Mesendoderm (in vitro differentiated cells): ENCODE results near the gene ADGRG3.

Experiments
- DNase-seq: peaks from one replicate; pipeline ENCODE4 v3.0.0; 2013
- H2AK5ac ChIP-seq: 2 replicates; pipeline ENCODE4 v1.6.1; 2013; ENCODE audit warnings: low read length, inconsistent platforms
- H2BK120ac ChIP-seq: 2 replicates; pipeline ENCODE4 v1.6.1; 2013; ENCODE audit warnings: low read depth, mild to moderate bottlenecking, low read length, moderate library complexity, mixed read lengths
- H2BK15ac ChIP-seq: replicated peaks from 2 replicates; pipeline ENCODE4 v1.6.1; 2013; ENCODE audit warnings: low read depth, mild to moderate bottlenecking, moderate library complexity
- H2BK5ac ChIP-seq: 2 replicates; pipeline ENCODE4 v1.6.1; 2013; ENCODE audit warnings: low read length, inconsistent platforms
- H3K18ac ChIP-seq: 2 replicates; pipeline ENCODE4 v1.6.1; 2013; ENCODE audit warnings: mild to moderate bottlenecking, low read length, mixed read lengths
- H3K23ac ChIP-seq: one replicate; pipeline ENCODE4 v1.6.1; 2013; ENCODE audit warnings: low read length
- H3K27ac ChIP-seq: 2 replicates; pipeline ENCODE4 v1.5.1; 2013; ENCODE audit warnings: low read depth, mild to moderate bottlenecking, inconsistent platforms, low read length, moderate library complexity
- H3K27me3 ChIP-seq: 2 replicates; pipeline ENCODE4 v1.6.1; 2013; ENCODE audit warnings: low read length, control low read depth, mild to moderate bottlenecking, inconsistent platforms; ENCODE audit not compliant: insufficient read depth, poor library complexity
- H3K36me3 ChIP-seq: 2 replicates; pipeline ENCODE4 v1.6.1; 2013; ENCODE audit warnings: low read length, inconsistent platforms; ENCODE audit not compliant: control insufficient read depth, insufficient read depth
- H3K4ac ChIP-seq: one replicate; pipeline ENCODE4 v1.6.1; 2013; ENCODE audit warnings: low read depth, mild to moderate bottlenecking, low read length, moderate library complexity
- H3K4me1 ChIP-seq: 2 replicates; pipeline ENCODE4 v1.6.1; 2013; ENCODE audit warnings: low read depth, low read length, inconsistent platforms; ENCODE audit not compliant: control insufficient read depth
- H3K4me2 ChIP-seq: 2 replicates; pipeline ENCODE4 v1.6.1; 2013; ENCODE audit warnings: low read length
- H3K4me3 ChIP-seq: 2 replicates; pipeline ENCODE4 v1.5.1; 2013; ENCODE audit warnings: mild to moderate bottlenecking, low read length
- H3K56ac ChIP-seq: one replicate; pipeline ENCODE4 v1.6.1; 2013; ENCODE audit warnings: low read length
- H3K79me1 ChIP-seq: 2 replicates; pipeline ENCODE4 v1.6.1; 2013; ENCODE audit warnings: low read length, inconsistent platforms
- H3K79me2 ChIP-seq: 2 replicates; pipeline ENCODE4 v1.6.1; 2013; ENCODE audit warnings: mild to moderate bottlenecking, low read length; ENCODE audit not compliant: control insufficient read depth, insufficient read depth
- H3K9ac ChIP-seq: 2 replicates; pipeline ENCODE4 v1.6.1; 2013; ENCODE audit warnings: low read length, inconsistent platforms
- H4K5ac ChIP-seq: one replicate; pipeline ENCODE4 v1.6.1; 2013; ENCODE audit warnings: low read length
- H4K8ac ChIP-seq: one replicate; pipeline ENCODE4 v1.6.1; 2013; ENCODE audit warnings: low read depth, mild to moderate bottlenecking, control low read depth, low read length, moderate library complexity
- WGBS: extraction: QIAGEN DNeasy Blood & Tissue Kit; methylation state at CpG from one replicate; pipeline ENCODE4 v1.1.7; 2013; ENCODE audit warnings: low lambda C conversion rate, missing lambda C conversion rate; ENCODE audit not compliant: insufficient coverage; ENCODE audit errors: extremely low coverage; 5-methylcytosine and 5-hydroxymethylcytosine counted together

ADGRG3 gene

DNA sequence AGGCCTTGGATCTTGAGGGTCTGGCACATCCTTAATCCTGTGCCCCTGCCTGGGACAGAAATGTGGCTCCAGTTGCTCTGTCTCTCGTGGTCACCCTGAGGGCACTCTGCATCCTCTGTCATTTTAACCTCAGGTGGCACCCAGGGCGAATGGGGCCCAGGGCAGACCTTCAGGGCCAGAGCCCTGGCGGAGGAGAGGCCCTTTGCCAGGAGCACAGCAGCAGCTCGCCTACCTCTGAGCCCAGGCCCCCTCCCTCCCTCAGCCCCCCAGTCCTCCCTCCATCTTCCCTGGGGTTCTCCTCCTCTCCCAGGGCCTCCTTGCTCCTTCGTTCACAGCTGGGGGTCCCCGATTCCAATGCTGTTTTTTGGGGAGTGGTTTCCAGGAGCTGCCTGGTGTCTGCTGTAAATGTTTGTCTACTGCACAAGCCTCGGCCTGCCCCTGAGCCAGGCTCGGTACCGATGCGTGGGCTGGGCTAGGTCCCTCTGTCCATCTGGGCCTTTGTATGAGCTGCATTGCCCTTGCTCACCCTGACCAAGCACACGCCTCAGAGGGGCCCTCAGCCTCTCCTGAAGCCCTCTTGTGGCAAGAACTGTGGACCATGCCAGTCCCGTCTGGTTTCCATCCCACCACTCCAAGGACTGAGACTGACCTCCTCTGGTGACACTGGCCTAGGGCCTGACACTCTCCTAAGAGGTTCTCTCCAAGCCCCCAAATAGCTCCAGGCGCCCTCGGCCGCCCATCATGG, 4.0 kb upstream of the ADGRG3 start:
- no peak overlapping the region for H3K4me3 ChIP-seq
- WGBS = no CpG with 5 or more reads among the region's 15 CpGs

DNA sequence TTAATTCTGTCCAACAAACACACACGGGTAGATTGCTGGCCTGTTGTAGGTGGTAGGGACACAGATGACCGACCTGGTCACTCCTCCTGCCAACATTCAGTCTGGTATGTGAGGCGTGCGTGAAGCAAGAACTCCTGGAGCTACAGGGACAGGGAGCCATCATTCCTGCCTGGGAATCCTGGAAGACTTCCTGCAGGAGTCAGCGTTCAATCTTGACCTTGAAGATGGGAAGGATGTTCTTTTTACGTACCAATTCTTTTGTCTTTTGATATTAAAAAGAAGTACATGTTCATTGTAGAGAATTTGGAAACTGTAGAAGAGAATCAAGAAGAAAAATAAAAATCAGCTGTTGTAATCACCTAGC, 3.5 kb upstream of the ADGRG3 start:
- Histone ChIP-seq H3K4me2 (no peak overlapping the region), H3K27ac (no peak overlapping the region), H2AK5ac (no peak overlapping the region), H3K23ac (no peak overlapping the region), H4K5ac (no peak overlapping the region), H3K79me2 (no peaks in the 10 kb centered on the region), H3K36me3 (no peaks in the 10 kb centered on the region), H4K8ac (no peak overlapping the region), H3K4me3 (no peak overlapping the region), H3K56ac (no peak overlapping the region), H2BK5ac (no peak overlapping the region), H3K18ac (no peak overlapping the region), H2BK15ac (no peak overlapping the region), H3K27me3 (no peaks in the 10 kb centered on the region), H3K9ac (no peak overlapping the region), H3K79me1 (no peaks in the 10 kb centered on the region), H2BK120ac (no peak overlapping the region), H3K4me1 (no peaks in the 10 kb centered on the region), H3K4ac (no peak overlapping the region)
- DNase-seq = no peak
- no CpG with 5 or more reads among the region's 6 CpGs for WGBS

More for the DNA sequence above, 4.0 kb upstream of the ADGRG3 start:
- Histone ChIP-seq H3K4me2 (no peak overlapping the region), H2BK15ac (no peak overlapping the region), H3K27me3 (no peaks in the 10 kb centered on the region), H4K5ac (no peak overlapping the region), H3K4ac (no peak overlapping the region), H3K4me1 (no peaks in the 10 kb centered on the region), H2AK5ac (no peak overlapping the region), H3K79me1 (no peaks in the 10 kb centered on the region), H4K8ac (no peak overlapping the region), H3K18ac (no peak overlapping the region), H3K9ac (no peak overlapping the region), H3K23ac (no peak overlapping the region), H3K27ac (no peak overlapping the region), H3K79me2 (no peaks in the 10 kb centered on the region), H2BK120ac (no peak overlapping the region), H2BK5ac (no peak overlapping the region), H3K56ac (no peak overlapping the region), H3K36me3 (no peaks in the 10 kb centered on the region)
- peak; percentile 59 for DNase-seq

GRCh38 chr16:57665541-57665940, 2.6 kb upstream of the ADGRG3 start:
- Histone ChIP-seq H3K9ac (no peak overlapping the region), H2AK5ac (peak overlapping the region; percentile 33), H3K18ac (no peak overlapping the region), H2BK120ac (no peak overlapping the region), H3K23ac (no peak overlapping the region), H4K5ac (no peak overlapping the region), H3K79me1 (no peaks in the 10 kb centered on the region), H2BK15ac (no peak overlapping the region), H3K27me3 (no peaks in the 10 kb centered on the region), H3K4me3 (no peak overlapping the region), H3K4ac (no peak overlapping the region), H3K4me2 (no peak overlapping the region), H2BK5ac (no peak overlapping the region), H4K8ac (no peak overlapping the region), H3K56ac (no peak overlapping the region), H3K36me3 (no peaks in the 10 kb centered on the region), H3K4me1 (no peaks in the 10 kb centered on the region), H3K27ac (no peak overlapping the region), H3K79me2 (no peaks in the 10 kb centered on the region)
- no CpG with 5 or more reads among the region's 4 CpGs for WGBS
- DNase-seq = no peak

DNA sequence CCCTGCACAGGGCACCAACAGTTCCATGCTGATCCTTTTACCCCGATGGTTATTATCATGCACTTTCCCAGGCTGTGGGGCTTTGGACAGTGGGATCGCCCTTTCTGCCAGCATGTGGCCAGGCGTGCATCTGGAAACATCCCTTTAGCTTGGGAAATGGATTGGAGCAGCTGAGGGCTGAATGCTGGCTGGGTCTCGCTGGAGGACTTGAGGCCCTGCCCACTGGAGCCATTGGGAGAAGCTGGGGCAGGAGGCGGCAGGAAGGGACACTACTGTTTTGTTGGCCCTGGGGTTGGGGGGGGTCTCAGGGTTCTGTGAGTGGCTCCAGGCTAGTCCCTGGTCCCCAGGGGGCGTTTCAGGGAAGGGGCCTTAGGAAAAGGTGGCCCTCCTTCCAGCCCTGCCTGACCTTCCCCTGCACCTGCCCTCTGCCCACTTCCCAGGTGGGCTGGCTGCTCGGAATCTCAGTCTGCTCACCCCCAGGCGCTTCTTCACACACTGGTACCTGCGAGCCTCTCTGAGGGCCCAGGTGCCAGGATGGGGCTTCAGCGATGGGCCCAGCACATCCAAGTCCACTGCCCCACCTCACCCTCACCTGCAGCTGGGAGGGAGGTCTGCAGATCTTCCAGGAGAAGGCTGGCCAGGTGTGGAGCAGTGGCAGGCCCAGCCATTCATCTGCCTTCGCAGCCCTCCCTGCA, 1.6 kb upstream of the ADGRG3 start:
- Histone ChIP-seq H3K79me1 (no peaks in the 10 kb centered on the region), H3K4me1 (no peaks in the 10 kb centered on the region), H3K9ac (no peak overlapping the region), H3K27me3 (no peaks in the 10 kb centered on the region), H3K4me3 (no peak overlapping the region), H3K23ac (no peak overlapping the region), H3K36me3 (no peaks in the 10 kb centered on the region), H2BK15ac (no peak overlapping the region), H3K27ac (no peak overlapping the region), H3K79me2 (no peaks in the 10 kb centered on the region), H2BK5ac (no peak overlapping the region), H4K5ac (no peak overlapping the region), H3K18ac (no peak overlapping the region), H3K4me2 (no peak overlapping the region), H2BK120ac (no peak overlapping the region), H3K4ac (no peak overlapping the region), H2AK5ac (no peak overlapping the region), H4K8ac (no peak overlapping the region), H3K56ac (peak overlapping the region; percentile 56)
- DNase-seq = no peak
- no CpG with 5 or more reads among the region's 11 CpGs for WGBS

DNA sequence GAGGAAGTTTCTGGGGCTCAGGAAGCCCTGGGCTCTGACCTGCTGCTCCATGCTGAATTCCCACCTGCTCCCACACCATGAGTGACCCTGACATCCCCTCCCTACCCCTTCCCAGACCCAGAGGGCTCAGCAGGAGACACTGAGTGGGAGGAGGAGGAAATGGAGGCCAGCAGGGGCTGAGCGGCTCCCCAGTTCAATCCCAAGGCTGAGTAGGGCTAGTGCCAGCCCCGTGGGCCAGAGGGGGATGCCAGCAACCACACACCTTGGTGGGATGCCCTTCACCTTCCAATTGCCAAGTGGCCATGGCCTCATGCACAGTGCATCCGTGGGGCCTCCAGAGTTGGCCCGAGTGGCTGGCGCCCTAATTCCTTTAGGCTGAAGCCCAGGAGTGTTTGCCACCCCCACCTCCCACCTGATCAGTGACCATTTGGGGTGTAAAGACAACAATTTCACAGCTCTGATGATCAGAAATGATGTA, 1.0 kb upstream of the ADGRG3 start:
- H2BK5ac ChIP-seq = no peak overlapping the region
- H3K4me3 ChIP-seq = no peak overlapping the region
- no peak overlapping the region for H3K18ac ChIP-seq
- no CpG with 5 or more reads among the region's 5 CpGs for WGBS
- H2BK120ac ChIP-seq = no peak overlapping the region
- H3K4ac ChIP-seq = no peak overlapping the region
- H3K79me1 ChIP-seq = no peaks in the 10 kb centered on the region
- DNase-seq = no peak
- no peak overlapping the region for H3K27ac ChIP-seq
- H4K5ac ChIP-seq = no peak overlapping the region
- H2BK15ac ChIP-seq = no peak overlapping the region
- no peak overlapping the region for H4K8ac ChIP-seq
- no peak overlapping the region for H3K23ac ChIP-seq
- H3K56ac ChIP-seq = peak overlapping the region; percentile 56
- H3K9ac ChIP-seq = no peak overlapping the region
- no peak overlapping the region for H3K4me2 ChIP-seq
- no peaks in the 10 kb centered on the region for H3K79me2 ChIP-seq
- no peak overlapping the region for H2AK5ac ChIP-seq
- H3K27me3 ChIP-seq = no peaks in the 10 kb centered on the region
- no peaks in the 10 kb centered on the region for H3K36me3 ChIP-seq
- H3K4me1 ChIP-seq = no peaks in the 10 kb centered on the region
